K562 (cell line): ENCODE results near the gene COLQ. TPM values are rescaled to one million over a fixed set of nuclear protein-coding genes. Genes with fewer than 3 reads are reported as not detected.

Experiments
- ATAC-seq: fragments of 200-7000 bp; cut with Tn5 transposase; 3 replicates; pipeline ENCODE4 v1.9.1; 2020; ENCODE audit warnings: moderate library complexity
- BruUV-seq: library from RNA; stranded (reverse); fragments of 400-500 nt; replicated peaks from 2 replicates; lab custom pipeline; 2021; lab: Mats Ljungman, UMichigan
- CTCF ChIA-PET: fragments of 300-600 bp; formaldehyde crosslinking; extraction: SDS; loops from one replicate; lab custom pipeline; 2021; ENCODE audit warnings: low intra/inter-chr PET ratio; lab: Yijun Ruan, JAX
- POLR2A ChIA-PET: fragments of 300-600, 350-650 bp; sonication (Branson Sonifier 250); formaldehyde crosslinking; extraction: SDS; loops from one replicate; lab custom pipeline; 2021; ENCODE audit warnings: antibody characterized with exemption, inconsistent platforms; lab: Yijun Ruan, JAX
- DNase-seq, 4 experiments: peaks; one replicate each; pipeline versions ENCODE4 v3.0.0 to v3.0.0-alpha.2; 2011 to 2018; ENCODE audit warnings: low spot score in 3 of 4, mixed read lengths in 3 of 4; ENCODE audit errors: extremely low read depth in 1 of 4
- FAIRE-seq: peaks from 2 replicates; lab custom pipeline; 2011; peaks lifted over from hg19 to GRCh38; lab: Jason Lieb, UNC
- H2AFZ ChIP-seq: 2 replicates; pipeline ENCODE4 v1.6.0; 2011; ENCODE audit warnings: low read depth, low read length, control low read depth, inconsistent platforms
- H3K27ac ChIP-seq: fragments of 200-600 bp; 3 replicates; pipeline ENCODE4 v1.8.0; 2011; ENCODE audit warnings: low read depth, mild to moderate bottlenecking, control low read depth, inconsistent platforms, low read length, moderate library complexity, mixed read lengths; ENCODE audit errors: extremely low read depth
- H3K27me3 ChIP-seq, 2 experiments: fragments of 300-600 bp in 1 of 2; 2 replicates in 1 of 2; 3 replicates in 1 of 2; pipeline versions ENCODE4 v1.6.0 to v1.8.0; 2011; ENCODE audit warnings: inconsistent platforms in 2 of 2, low read length in 2 of 2, mild to moderate bottlenecking in 1 of 2, mixed read lengths in 1 of 2, moderate library complexity in 1 of 2; ENCODE audit not compliant: control insufficient read depth in 2 of 2, insufficient read depth in 2 of 2
- H3K36me3 ChIP-seq: fragments of 300-600 bp; 3 replicates; pipeline ENCODE4 v1.8.0; 2011; ENCODE audit warnings: mild to moderate bottlenecking, low read length, inconsistent platforms; ENCODE audit not compliant: control insufficient read depth, insufficient read depth
- H3K4me1 ChIP-seq, 2 experiments: fragments of 200-600 bp in 1 of 2; replicated peaks in 1 of 2; 2 replicates in 1 of 2; 3 replicates in 1 of 2; pipeline versions ENCODE4 v1.5.1 to v1.8.0; 2011; ENCODE audit warnings: inconsistent platforms in 2 of 2, low read length in 2 of 2, mild to moderate bottlenecking in 1 of 2, mixed read lengths in 1 of 2, moderate library complexity in 1 of 2; ENCODE audit not compliant: control insufficient read depth in 2 of 2, insufficient read depth in 2 of 2
- H3K4me2 ChIP-seq: 2 replicates; pipeline ENCODE4 v1.6.1; 2011; ENCODE audit warnings: low read length, control low read depth, inconsistent platforms, mixed read lengths; ENCODE audit not compliant: insufficient read depth
- H3K4me3 ChIP-seq: fragments of 200-600 bp; sonication (generic), shearing (Covaris generic); 2 replicates; pipeline ENCODE4 v1.5.1; 2016; ENCODE audit warnings: control low read depth, inconsistent platforms
- H3K79me2 ChIP-seq: fragments of 200-600 bp; 3 replicates; pipeline ENCODE4 v1.8.0; 2011; ENCODE audit warnings: low read length, inconsistent platforms; ENCODE audit not compliant: control insufficient read depth, insufficient read depth
- H3K9ac ChIP-seq, 2 experiments: 2 replicates each; pipeline versions ENCODE4 v1.6.0 to v1.6.1; 2011; ENCODE audit warnings: low read depth in 2 of 2, low read length in 2 of 2, control low read depth in 1 of 2, inconsistent platforms in 1 of 2, mild to moderate bottlenecking in 1 of 2, mixed read lengths in 1 of 2; ENCODE audit not compliant: insufficient read depth in 1 of 2
- H3K9me1 ChIP-seq: one replicate; pipeline ENCODE4 v1.6.0; 2011; ENCODE audit warnings: inconsistent platforms, mild to moderate bottlenecking, low read length, moderate library complexity; ENCODE audit not compliant: control insufficient read depth, insufficient read depth
- H3K9me3 ChIP-seq: replicated peaks from 2 replicates; pipeline ENCODE4 v1.5.1; 2011; ENCODE audit warnings: low read depth, low read length, inconsistent platforms; ENCODE audit not compliant: control insufficient read depth, insufficient read depth
- H4K20me1 ChIP-seq: replicated peaks from 2 replicates; pipeline ENCODE4 v1.6.1; 2011; ENCODE audit warnings: low read length, inconsistent platforms, mixed read lengths; ENCODE audit not compliant: control insufficient read depth, insufficient read depth
- DACH1 ChIP-seq: fragments of 450-650 bp; IDR thresholded peaks from 2 replicates; pipeline ENCODE4 v1.6.1; 2018; ENCODE audit not compliant: partially characterized antibody
- JUND ChIP-seq, 2 experiments: IDR thresholded peaks; 2 replicates in 1 of 2; 3 replicates in 1 of 2; pipeline ENCODE4 v1.6.1; 2011; ENCODE audit warnings: borderline replicate concordance in 2 of 2, low read depth in 2 of 2, low read length in 2 of 2, improper control_type of control experiment in 1 of 2, missing biosample characterization in 1 of 2, missing genetic modification characterization in 1 of 2, missing genetic modification reagents in 1 of 2
- MAX ChIP-seq: sonication (generic); formaldehyde crosslinking; IDR thresholded peaks from 2 replicates; pipeline ENCODE4 v1.9.0; 2022; ENCODE audit warnings: mild to moderate bottlenecking, missing genetic modification reagents
- MCM2 ChIP-seq: fragments of 450-650 bp; IDR thresholded peaks from 2 replicates; pipeline ENCODE4 v1.6.1; 2017; ENCODE audit warnings: low read depth, mild to moderate bottlenecking
- NRF1 ChIP-seq, 2 experiments: fragments of 450-650 bp; IDR thresholded peaks in 1 of 2; conservative IDR thresholded peaks in 1 of 2; 2 replicates each; pipeline ENCODE4 v1.6.1; 2014; ENCODE audit warnings: mild to moderate bottlenecking in 2 of 2
- PHF20 ChIP-seq: fragments of 450-650 bp; IDR thresholded peaks from 2 replicates; pipeline ENCODE4 v1.6.1; 2018; ENCODE audit not compliant: partially characterized antibody
- SRSF7 ChIP-seq: fragments of 200-400 bp; formaldehyde crosslinking; optimal IDR thresholded peaks from 2 replicates; pipeline ENCODE3; 2017; ENCODE audit warnings: mild to moderate bottlenecking, low read depth, low read length
- SRSF9 ChIP-seq: fragments of 200-400 bp; formaldehyde crosslinking; IDR thresholded peaks from 2 replicates; pipeline ENCODE4 v1.6.1; 2017; ENCODE audit warnings: low read depth, low read length, borderline replicate concordance
- STAT5B ChIP-seq: fragments of 250-450 bp; sonication (Bioruptor Pico); IDR thresholded peaks from 2 replicates; pipeline ENCODE4 v1.8.0; 2021; ENCODE audit warnings: mild to moderate bottlenecking, inconsistent platforms
- TCF7L2 ChIP-seq: fragments of 150-350 bp; IDR thresholded peaks from 2 replicates; pipeline ENCODE4 v1.6.1; 2016; ENCODE audit warnings: low read depth, mild to moderate bottlenecking, low read length, moderate library complexity
- ZC3H11A ChIP-seq: IDR thresholded peaks from 2 replicates; pipeline ENCODE4 v1.6.1; 2012; ENCODE audit warnings: low read depth, low read length, improper control_type of control experiment
- ZKSCAN8 ChIP-seq: fragments of 200-800 bp; sonication (Bioruptor generic); IDR thresholded peaks from 2 replicates; pipeline ENCODE4 v1.6.1; 2016; ENCODE audit warnings: missing genetic modification characterization, missing compliant biosample characterization
- ZNF398 ChIP-seq: fragments of 250-450 bp; sonication (Bioruptor Pico); IDR thresholded peaks from 2 replicates; pipeline ENCODE4 v1.8.0; 2021; ENCODE audit warnings: moderate library complexity, mild to moderate bottlenecking, inconsistent platforms
- ZNF695 ChIP-seq: fragments of 450-650 bp; formaldehyde crosslinking; IDR thresholded peaks from 2 replicates; pipeline ENCODE4 v1.4.0; 2020; ENCODE audit warnings: mild to moderate bottlenecking, moderate library complexity
- ZNF707 ChIP-seq: fragments of 250-450 bp; sonication (Bioruptor Pico); conservative IDR thresholded peaks from 2 replicates; pipeline ENCODE4 v1.8.0; 2022; ENCODE audit warnings: inconsistent platforms, mild to moderate bottlenecking, moderate library complexity
- ZNF766 ChIP-seq: fragments of 200-800 bp; sonication (Bioruptor generic); conservative IDR thresholded peaks from 2 replicates; pipeline ENCODE4 v1.6.1; 2016; ENCODE audit warnings: missing genetic modification characterization, missing compliant biosample characterization
- WGBS: fragments of 100-300 bp; shearing (Covaris generic); methylation state at CpG from one replicate; pipeline ENCODE4 v1.1.6; 2016; ENCODE audit warnings: low coverage, mixed read lengths; ENCODE audit not compliant: insufficient coverage; ENCODE audit errors: missing lambda C conversion rate; 5-methylcytosine and 5-hydroxymethylcytosine counted together
- in situ Hi-C: fragments of 300-500 bp; cut with MboI; formaldehyde crosslinking; loops from 4 replicates; pipeline ENCODE4 v1.15.0; 2018; ENCODE audit warnings: inconsistent platforms, mixed read lengths
- intact Hi-C: fragments of 100-400 bp; cut with micrococcal nuclease; formaldehyde crosslinking; loops from 2 replicates; pipeline ENCODE4 v1.14.2; 2022
- polyA plus RNA-seq, 8 experiments: library from polyadenylated mRNA; depleted of rRNA in 4 of 8; stranded (reverse) in 5 of 8; unstranded in 3 of 8; fragments of >200 nt; fragmentation: Nextera tagmentation in 2 of 8; fragmentation: Illumina TruSeq in 1 of 8; extraction: Ambion mirVana in 2 of 8; extraction: Trizol in 1 of 8; gene quantifications; 2 replicates each; pipeline versions ENCODE4 v1.2.1 to v1.2.3, GENCODE V29; 2011 to 2014; ENCODE audit warnings: inconsistent platforms in 1 of 8, missing spikeins in 1 of 8
- total RNA-seq, 7 experiments: library from RNA; depleted of rRNA in 6 of 7; stranded (reverse); fragments of >200 nt in 6 of 7; fragmentation: Illumina TruSeq in 2 of 7; extraction: Trizol in 2 of 7; gene quantifications; 2 replicates each; pipeline versions ENCODE4 v1.2.1 to v1.2.3, GENCODE V29; 2011 to 2021; ENCODE audit warnings: low replicate concordance in 1 of 7
- TF ChIP-seq, protein P1 (sequence below): sonication (generic); formaldehyde crosslinking; IDR thresholded peaks from 2 replicates; pipeline ENCODE4 v1.8.1; 2023; ENCODE audit warnings: mild to moderate bottlenecking, missing genetic modification reagents

The COLQ gene
- total and polyA plus RNA-seq, 9 of the 15 experiments (the other 6 are each of a cell fraction or from before 2014, with no cell fraction given): 0.04 to 0.36 (median 0.27) TPM; not detected in 4

- no peak for FAIRE-seq
- no TSS peak for BruUV-seq
- POLR2A ChIA-PET: interaction anchor here (1.1 kb wide), 1 partner anchor 9 kb away, joined by 3 read pairs; no protein-coding TSS in a partner anchor
- Histone ChIP-seq H3K79me2 (no peaks in the 10 kb centered on the region), H3K4me1 (no peaks in the 10 kb centered on the region), H3K9me3 (no peaks in the 10 kb centered on the region), H3K4me2 (no peak overlapping the region), H3K27ac (no peak overlapping the region), H2AFZ (no peak overlapping the region), H3K9ac (no peak overlapping the region), H3K36me3 (peaks cover 88% of the 10 kb centered on the region), H4K20me1 (no peaks in the 10 kb centered on the region), H3K27me3 (no peaks in the 10 kb centered on the region), H3K4me3 (no peak overlapping the region), H3K9me1 (no peaks in the 10 kb centered on the region)
- 98% methylated on average over 6 of the region's 6 CpGs for WGBS
- in situ Hi-C loops (no loop called here), intact Hi-C loops (no loop called here)
- DNase-seq: no peak
- CTCF ChIA-PET: interaction anchor here (0.7 kb wide), 1 partner anchor 16 kb away, joined by 4 read pairs; no protein-coding TSS in a partner anchor
- ATAC-seq: no peak
- no peak for TF ChIP-seq SRSF7
- TF ChIP-seq ZNF398 (CRISPR knock-in tag): no peak
- no peak for TF ChIP-seq ZNF766 (CRISPR knock-in tag)
- TF ChIP-seq STAT5B (CRISPR knock-in tag): no peak
- no peak for TF ChIP-seq PHF20
- TF ChIP-seq ZNF707 (CRISPR knock-in tag): no peak
- TF ChIP-seq MAX (CRISPR knock-in tag): no peak
- no peak for TF ChIP-seq NRF1 (conservative IDR thresholded peaks at IDR 0.05 in 1 of 2, IDR thresholded peaks at IDR 0.05 in 1 of 2)
- TF ChIP-seq, protein P1, sequence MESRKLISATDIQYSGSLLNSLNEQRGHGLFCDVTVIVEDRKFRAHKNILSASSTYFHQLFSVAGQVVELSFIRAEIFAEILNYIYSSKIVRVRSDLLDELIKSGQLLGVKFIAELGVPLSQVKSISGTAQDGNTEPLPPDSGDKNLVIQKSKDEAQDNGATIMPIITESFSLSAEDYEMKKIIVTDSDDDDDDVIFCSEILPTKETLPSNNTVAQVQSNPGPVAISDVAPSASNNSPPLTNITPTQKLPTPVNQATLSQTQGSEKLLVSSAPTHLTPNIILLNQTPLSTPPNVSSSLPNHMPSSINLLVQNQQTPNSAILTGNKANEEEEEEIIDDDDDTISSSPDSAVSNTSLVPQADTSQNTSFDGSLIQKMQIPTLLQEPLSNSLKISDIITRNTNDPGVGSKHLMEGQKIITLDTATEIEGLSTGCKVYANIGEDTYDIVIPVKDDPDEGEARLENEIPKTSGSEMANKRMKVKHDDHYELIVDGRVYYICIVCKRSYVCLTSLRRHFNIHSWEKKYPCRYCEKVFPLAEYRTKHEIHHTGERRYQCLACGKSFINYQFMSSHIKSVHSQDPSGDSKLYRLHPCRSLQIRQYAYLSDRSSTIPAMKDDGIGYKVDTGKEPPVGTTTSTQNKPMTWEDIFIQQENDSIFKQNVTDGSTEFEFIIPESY (CRISPR knock-in tag): no peak
- no peak for TF ChIP-seq JUND (IDR thresholded peaks at IDR 0.05; ENCODE audit: borderline replicate concordance, low read depth, low read length)
- no peak for TF ChIP-seq JUND (tag; IDR thresholded peaks at IDR 0.05; ENCODE audit: borderline replicate concordance, low read depth, low read length)
- TF ChIP-seq ZKSCAN8 (CRISPR knock-in tag): no peak
- no peak for TF ChIP-seq ZC3H11A
- TF ChIP-seq MCM2: no peak
- TF ChIP-seq SRSF9: no peak
- no peak for TF ChIP-seq TCF7L2
- TF ChIP-seq DACH1: no peak
- TF ChIP-seq ZNF695: no peak
These were observed 85.3 kb downstream of the COLQ start for GRCh38 chr3:15436246-15436645.
